ENCODE data around the gene ZNF536.

- TF ChIP-seq CTCF (IDR thresholded peaks at IDR 0.05), result no peak
- TF ChIP-seq ZFX (IDR thresholded peaks at IDR 0.05; ENCODE audit: borderline replicate concordance), result no peak
These were observed 885 bp upstream of the ZNF536 start for GRCh38 chr19:30371161-30371836.
